ENCODE measurements around the gene OR10AD1.
"Not testable (repeated sequence)": the region's sequence is repeated elsewhere in the genome, so short reads cannot be mapped to it uniquely, and the experiment has no call there.

Gene OR10AD1, protein sequence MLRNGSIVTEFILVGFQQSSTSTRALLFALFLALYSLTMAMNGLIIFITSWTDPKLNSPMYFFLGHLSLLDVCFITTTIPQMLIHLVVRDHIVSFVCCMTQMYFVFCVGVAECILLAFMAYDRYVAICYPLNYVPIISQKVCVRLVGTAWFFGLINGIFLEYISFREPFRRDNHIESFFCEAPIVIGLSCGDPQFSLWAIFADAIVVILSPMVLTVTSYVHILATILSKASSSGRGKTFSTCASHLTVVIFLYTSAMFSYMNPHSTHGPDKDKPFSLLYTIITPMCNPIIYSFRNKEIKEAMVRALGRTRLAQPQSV

DNA sequence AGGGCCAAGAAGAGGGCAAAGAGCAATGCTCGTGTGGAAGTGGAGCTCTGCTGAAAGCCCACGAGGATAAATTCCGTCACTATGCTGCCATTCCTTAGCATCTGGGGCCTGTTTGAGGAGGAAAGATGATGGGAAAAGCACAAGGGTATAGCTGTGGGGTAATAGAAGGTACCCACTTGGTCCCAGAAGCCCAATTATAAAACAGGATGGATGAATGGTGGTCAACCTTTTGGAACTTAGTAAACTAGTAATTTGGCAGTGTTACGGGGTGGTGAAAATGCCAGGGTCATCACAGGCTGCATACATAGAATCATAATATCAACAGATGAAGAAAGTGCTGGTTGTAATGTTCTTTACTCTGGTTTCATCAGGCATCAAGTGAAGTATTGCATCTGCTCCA lies at the start of gene OR10AD1:
Gene OR10AD1, minus strand, starts transcription at position 101 of the 400 bp plus-strand sequence. Its CDS starts 0 bp downstream, at position 101.
- DNase-seq = no peak

DNA sequence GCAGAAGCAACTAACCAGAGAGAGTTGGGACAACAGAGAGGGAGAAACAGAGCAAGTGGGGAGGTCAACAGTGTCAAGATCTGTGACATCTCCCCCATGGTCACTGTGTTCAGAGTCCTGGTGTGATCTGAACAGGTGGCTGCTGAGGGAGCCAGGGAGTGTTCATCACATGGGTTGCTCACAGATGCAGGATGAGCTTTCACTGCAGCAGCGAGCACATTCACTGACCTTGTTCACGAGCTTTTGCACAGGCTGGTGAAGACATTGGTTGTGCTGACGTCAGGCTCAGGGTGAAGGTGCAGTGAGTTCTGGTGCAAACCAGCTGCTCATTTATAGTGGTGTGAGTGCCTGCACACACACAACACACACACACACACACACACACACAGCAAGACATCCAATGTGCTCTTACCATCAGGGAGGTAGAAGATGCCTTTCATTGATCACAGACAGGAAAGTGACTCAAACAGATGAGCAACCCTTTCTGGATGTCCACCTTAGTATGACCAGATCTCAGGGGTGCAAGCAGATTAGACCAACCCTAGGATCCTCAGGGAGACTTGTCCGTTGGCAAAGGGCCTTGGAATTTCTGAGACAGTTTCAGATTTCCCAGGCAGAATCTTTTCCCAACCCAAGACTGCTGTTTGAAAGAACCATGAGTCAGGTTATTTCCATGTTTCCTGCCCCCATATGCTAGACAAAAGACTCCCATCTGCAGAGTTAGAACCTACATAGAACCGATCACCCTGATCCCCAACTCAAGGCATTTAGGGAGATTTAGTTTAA lies 44.3 kb upstream of the OR10AD1 start:
- no peak for DNase-seq

DNA sequence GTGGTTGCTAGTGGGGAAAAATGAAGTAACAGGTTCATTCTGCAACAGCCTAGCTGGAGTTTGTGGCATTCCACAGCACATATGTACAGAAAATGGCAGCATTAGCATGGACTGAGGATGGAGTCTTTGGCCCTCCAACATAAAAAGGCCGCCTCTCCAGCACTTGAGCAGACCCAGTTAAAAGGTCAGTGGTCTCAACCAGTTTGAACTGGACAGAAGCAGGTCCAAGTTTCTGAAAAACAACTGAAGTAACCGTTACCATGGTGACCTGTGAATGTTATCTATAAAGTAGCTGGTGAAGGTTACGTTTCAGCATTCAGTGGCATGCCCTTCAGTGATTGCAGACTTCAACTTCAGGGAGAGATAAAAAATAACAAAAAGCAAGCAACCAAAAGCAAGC lies 34.1 kb upstream of the OR10AD1 start:
- no peak for DNase-seq

DNA sequence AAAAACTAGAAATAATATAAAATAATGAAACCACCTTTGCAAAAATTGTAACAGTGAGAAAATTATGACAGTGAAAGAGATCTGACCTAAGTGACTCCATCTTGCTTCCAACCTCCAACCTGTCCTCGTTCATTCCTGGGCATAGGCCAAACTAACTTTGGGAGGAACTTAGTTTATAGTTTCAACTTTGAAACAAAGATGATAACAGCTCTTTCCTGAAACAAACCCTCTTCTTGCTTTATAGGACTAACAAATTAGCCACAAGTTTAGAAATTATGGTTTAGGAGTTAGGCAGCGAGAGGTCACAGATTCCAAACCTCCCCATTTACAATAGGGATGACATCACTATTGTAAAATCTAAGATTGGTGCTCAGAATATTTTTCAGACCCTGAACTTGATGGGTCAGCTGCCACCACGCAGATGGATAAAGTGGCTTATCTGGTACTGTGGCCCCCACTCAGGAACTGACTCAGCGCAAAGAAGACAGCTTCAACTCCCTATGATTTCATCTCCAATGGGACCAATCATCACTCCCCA lies 32.8 kb upstream of the OR10AD1 start:
- no peak for DNase-seq

DNA sequence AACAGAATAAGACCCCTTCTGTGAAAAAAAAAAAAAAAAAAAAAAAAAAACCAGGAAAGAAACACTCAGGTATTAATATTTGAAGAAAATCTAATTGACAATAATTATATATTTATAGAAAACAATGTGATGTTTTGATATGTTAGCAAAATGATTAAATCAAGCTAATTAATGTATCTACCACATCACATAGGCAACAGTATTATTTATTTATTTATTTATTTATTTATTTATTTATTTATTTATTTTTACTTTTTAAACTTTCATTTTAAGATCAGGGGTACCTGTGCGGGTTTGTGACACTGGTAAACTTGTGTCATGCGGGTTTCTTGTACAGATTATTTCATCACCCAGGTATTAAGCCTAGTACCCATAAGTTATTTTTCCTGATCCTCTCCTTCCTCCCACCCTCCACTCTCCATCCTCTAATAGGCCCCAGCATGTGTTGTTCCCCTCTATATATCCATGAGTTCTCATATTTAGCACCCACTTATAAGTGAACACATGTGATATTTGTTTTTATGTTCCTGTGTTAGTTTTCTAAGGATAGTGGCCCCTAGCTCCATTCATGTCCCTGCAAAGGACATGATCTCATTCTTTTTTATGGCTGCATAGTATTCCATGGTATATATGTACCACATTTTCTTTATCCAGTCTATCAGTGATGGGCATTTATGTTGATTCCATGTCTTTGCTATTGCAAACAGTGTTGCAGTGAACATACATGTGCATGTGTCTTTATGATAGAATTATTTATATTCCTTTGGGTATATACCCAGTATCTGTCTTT lies 28.3 kb upstream of the OR10AD1 start:
- DNase-seq = not testable (repeated sequence)

DNA sequence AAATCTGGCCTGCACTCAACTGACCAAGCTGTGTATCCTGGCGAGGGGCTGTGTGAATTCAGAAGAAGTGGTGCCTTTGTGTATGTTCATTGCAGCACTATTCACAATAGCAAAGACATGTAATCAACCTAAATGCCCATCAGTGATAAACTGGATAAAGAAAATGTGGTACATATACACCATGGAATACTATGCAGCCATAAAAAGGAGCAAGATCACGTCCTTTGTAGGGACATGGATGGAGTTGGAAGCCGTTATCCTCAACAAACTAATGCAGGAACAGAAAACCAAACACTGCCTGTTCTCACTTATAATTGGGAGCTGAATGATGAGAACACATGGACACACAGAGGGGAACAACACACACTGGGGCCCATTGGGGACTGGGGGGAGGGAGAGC lies 21.4 kb upstream of the OR10AD1 start:
- DNase-seq = not testable (repeated sequence)

DNA sequence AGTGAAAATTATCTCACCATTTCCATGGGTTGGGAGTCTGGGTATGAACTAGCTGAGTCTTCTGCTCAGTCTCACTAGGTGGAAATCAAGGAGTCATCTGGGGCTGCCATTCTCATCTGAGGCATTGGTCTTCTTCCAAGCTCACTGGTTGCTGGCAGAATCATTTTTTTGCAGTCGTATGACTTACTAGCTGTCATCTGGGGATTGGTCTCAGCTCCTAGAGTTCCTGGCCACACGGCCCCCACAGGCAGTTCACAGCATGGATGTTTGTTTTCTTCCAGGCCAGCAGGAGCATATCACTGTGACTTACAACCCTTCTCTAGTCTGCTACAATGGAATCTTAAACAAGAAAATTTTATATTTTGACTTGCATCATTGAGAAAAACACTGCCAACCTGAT lies 18.6 kb upstream of the OR10AD1 start:
- DNase-seq = no peak

DNA sequence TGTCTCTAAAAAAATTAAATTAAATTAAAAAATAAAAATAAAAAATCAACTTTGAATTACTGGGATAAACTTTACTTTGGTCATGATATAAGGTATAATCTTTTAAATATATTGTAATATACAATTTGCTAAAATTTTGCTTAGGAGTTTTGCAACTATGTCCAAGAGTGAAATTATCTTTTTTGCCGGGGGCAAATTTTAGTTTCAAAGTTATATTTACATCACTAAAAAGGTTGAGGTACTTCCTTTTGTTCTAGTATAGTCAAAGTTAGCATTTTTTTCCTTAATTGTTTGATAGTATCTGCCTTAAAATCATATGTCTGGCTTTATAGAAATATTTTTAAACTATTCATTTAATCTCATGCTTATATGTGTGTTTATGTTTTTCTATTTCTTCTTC lies 17.6 kb upstream of the OR10AD1 start:
- DNase-seq = no peak

DNA sequence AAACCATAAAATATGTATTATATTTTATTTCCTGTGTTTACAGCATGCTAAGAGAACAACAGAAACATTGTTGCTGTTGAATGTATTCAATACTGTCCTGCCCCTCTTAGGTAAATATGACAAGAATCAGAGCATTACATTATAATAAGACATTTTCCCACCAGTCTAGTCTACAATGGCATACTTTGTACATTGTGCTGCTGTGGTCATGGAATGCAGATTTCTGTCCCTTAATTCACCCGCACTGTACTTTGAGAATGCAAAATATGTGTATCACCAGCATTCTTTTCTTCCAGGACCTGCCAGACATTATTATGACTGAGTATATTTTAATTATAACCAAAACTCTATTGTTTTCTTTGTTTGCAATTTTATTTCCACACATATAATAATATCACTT lies 16.5 kb upstream of the OR10AD1 start:
- no peak for DNase-seq

DNA sequence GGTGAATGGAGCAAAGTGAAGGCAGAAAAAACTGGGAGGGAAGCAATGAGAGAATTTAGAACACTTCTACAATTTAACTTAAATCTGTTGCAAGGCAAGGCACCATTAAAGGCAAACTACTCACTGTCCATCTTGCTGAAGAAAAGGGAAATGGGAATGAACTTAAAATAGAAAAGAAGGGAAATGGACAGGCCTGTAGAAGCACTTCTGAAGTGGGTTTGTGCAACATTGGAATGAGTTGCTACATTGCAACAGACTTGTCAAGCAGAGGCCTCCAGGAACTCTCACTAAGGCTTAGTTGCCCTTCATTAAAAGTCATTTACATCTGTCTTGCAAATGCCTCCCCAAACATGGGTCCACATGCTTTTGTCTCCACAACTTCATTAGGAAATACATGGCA lies 13.7 kb upstream of the OR10AD1 start:
- no peak for DNase-seq

DNA sequence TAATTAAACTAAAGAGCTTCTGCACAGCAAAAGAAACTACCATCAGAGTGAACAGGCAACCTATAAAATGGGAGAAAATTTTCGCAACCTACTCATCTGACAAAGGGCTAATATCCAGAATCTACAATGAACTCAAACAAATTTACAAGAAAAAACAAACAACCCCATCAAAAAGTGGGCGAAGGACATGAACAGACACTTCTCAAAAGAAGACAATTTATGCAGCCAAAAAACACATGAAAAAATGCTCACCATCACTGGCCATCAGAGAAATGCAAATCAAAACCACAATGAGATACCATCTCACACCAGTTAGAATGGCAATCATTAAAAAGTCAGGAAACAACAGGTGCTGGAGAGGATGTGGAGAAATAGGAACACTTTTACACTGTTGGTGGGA lies 6.4 kb upstream of the OR10AD1 start:
- not testable (repeated sequence) for DNase-seq

DNA sequence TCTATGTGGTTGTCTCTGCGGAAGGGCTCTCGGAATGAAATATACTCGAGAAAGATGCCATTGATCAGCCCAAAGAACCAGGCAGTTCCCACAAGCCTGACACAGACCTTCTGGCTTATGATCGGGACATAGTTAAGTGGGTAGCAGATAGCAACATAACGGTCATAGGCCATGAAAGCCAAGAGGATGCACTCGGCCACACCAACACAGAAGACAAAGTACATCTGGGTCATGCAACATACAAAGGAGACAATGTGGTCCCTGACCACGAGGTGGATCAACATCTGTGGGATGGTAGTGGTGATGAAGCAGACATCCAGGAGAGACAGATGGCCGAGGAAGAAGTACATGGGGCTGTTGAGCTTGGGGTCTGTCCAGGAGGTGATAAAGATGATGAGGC lies 326 bp downstream of the OR10AD1 start:
- DNase-seq = no peak

DNA sequence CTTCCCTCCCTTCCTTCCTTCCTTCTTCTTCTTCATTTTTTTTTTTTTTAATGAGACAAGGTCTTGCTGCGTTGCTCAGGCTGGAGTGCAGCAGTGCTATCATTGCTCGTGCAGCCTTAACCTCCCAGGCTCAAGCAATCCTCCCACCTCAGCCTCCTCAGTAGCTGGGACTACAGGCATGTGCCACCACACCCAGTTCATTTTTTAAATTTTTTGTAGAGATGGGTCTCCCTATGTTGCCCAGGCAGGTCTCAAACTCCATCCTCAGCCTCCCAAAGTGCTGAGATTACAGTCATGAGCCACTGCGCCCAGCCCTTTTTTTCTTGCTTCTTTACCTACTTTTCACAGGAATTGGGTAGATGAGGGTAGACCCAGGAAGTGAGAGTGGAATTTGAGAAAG lies 1.6 kb downstream of the OR10AD1 start:
- DNase-seq = no peak

DNA sequence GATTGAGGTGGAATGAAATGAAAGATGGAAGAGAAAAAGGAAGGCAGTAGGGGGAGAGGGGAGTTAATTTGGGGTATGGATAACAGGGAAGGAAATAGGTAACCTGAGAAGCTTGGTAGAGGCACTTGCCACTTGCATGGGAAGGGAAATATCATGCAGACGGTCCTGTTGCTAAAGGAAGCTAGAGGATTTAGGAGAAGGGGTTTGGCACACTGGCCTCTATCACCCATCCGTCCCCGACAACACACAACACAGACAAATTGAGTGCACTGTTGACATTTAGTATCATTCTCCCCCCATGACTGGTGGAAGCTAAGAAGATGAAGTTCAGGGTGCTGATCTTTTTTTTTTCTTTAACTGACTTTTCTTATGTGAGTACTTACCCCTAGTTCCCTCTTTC lies 2.0 kb downstream of the OR10AD1 start:
- no peak for DNase-seq

DNA sequence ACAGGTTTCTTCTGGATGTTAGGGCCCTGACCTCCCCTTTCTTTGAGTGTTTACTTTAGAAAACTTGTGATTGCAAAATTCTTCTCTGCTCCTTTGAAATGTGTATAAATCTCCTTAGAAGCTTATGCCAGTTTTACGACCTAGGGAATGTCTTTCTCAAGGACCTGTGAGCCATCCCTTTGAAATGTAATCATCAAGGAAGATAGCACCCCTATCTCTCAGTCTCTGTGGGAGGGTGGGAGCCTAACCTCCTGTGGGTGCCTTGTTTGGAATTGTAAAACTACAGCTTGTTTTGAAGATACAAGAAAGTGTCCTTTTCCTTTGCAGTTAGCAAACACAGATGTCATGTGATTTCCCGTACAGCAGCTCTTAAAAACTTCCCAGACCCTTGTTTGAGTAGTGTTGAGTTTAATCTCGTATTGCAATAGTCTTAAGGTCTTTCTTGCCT lies 3.3 kb downstream of the OR10AD1 start:
- DNase-seq = no peak

DNA sequence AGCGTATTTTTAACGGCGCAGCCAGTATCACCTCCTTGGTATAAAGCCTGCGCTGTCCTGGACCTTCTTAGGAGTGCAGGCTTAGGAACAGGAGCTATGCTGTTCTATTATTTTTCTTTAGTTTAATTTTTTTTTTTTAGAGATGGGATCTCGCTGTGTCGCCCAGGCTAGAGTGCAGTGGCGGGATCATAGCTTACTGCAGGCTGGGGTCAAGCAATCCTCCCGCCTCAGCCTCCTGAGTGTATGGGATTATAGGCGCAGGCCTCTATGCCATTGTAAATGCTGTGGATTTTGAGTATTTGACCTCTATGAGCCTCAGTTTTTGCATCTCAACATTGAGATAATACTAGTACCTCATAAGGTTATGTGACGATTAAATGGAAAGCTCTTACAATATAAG lies 4.1 kb downstream of the OR10AD1 start:
- DNase-seq = no peak

DNA sequence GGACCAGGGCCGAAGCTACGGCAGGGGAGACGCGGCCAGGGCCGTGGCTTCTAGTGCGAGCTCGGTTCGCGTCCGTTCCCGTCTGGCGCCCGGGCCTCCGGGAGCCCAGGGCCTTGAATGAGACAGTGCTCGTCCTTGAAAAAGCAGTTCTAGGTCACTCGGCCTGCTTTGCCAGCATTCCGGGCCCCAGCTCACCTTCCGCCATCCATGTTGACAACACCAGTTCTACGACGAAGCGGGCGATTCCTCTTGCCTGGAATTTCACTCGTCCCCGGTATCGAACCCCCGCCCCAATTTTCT lies 4.5 kb downstream of the OR10AD1 start:
- peak; percentile 32 for DNase-seq

DNA sequence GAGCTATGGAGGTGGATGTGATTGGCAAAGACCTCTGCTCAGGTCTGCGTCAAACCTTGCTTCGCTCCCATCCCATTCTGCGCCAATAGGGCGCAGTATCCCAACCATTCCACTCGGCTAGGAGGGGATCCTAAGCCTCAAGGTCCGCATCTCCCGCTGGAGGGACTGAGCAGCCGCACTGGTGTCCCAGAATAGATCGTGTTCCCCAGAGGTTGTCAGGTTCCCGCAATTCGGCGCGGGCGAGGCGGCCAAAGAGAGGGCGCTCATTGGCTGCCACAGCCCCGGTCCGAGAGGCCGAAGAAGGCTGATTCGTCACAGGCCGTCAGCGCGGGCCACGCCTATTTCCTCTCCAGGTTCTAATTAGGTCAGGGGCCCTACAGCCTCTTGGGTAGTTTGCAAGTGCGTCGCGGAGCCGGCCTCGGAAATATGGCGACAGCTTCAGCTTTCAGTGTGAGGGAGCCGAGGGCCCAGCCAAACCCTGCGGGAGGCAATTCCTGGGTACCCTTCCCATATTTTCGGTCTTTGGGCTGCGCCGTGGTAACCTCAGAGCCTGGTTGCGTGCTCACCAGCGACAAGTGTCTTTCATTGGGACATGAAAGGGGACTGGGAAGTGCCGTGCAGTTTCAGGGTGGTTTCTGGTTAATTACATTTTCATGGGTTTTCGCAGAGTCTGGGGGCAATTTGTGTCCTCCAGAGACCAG lies 5.0 kb downstream of the OR10AD1 start:
- peak; percentile 87 for DNase-seq

DNA sequence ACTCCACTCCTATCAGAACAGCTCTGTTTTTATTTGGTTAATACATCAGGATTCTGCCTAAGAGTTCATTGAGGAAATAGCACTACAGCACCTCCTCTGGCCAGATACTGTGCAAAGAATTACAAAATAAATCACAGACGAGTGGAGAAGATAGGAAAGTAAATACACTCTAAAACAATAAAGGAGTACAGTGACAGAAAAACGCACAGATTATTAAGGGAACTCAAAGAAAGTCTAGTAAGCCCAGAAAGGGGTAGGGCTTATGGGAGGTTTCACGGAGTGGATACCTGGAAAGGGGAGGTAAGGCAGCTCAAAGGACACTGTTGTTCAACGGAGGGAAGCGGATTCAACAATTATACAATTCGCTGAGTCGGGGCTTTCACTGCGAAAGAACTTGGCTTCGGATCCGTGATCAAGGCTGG lies 5.5 kb downstream of the OR10AD1 start:
- DNase-seq = no peak

DNA sequence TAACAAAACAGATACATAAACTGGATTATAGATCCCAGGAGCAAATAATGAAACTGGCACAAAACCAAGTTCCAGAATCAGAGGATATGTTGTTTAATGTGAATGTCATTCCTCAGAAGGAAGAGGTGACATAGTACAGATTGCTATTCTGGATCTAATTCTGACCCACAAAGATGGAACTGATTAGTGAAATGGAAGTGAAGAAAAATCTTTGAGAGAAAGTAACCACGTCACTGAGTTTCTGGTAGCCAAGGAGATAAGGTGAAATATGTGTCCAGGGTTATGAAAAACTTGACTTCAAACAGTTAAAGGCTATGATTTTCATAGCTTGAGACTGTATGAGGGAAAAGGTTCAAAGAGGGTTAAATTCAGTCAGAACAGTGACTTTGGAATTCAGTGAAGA lies 8.3 kb downstream of the OR10AD1 start:
- DNase-seq = no peak

DNA sequence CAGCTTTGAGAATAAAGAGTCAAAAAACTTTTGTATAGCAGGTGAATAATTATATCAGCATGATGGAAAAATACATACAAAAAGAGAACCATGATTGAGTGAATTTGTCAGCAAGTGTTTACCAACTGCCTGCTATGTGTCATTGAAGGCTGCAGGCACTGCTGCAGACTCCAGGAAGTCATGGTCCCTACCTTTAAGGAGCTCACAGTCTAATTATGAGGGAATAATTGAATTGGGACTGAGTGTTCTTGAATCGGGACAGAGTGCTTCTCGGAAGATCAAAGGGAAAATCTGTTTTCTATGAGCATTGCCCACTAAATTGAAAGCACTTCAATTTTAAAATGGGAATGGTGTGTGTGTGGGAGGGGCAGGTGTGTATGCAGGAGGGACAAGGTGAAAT lies 9.5 kb downstream of the OR10AD1 start:
- no peak for DNase-seq

DNA sequence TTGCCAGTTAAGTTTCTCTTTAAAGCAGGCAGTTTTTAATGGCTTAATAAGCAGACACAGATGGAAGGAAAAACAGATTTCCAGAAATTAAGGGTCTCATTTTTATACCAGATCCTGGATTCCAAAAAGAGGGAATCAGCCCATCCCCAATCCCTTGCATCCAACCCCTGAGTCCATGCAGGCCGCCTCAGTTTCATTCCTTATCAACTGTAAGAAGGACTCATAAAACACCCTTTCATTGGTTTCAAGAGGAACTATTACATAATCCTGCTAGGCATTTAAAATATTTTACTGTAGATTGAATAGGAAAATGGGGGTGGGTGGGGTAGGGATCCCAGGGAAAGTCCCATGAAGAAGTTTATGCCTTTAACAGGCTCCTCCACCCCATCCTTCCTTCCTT lies 10.2 kb downstream of the OR10AD1 start:
- DNase-seq = no peak

DNA sequence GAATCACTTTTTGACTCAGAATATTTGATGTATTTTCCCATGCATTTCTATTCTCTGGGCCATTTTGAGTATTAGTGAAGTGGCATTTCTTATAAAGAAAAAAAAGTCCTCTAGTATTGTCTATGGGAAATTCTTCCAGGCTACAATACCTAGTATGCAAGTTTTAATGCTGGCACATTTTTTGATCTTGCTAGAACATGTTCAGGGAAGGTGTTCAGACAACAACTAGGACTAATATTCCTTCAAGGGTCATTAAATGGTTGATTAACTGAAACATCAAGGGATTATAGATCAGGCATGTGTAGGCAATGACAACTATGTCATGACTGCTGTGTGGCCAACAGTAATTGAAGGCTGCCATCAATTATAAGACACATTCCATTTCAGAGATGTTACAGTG lies 12.0 kb downstream of the OR10AD1 start:
- no peak for DNase-seq

Measured in activated naive CD4-positive, alpha-beta T cell treated with anti-CD3 and anti-CD28 coated beads, Interleukin-2, amount 50 U/mL, for 16 hours (primary cell).